HG03097 (cell line): Measurements from ENCODE around the gene MORN3.
"Not testable (repeated sequence)": the region's sequence is repeated elsewhere in the genome, so short reads cannot be mapped to it uniquely, and the experiment has no call there.

Experiments
- ATAC-seq: cut with Tn5 transposase; IDR thresholded peaks from one replicate; pipeline ENCODE4 v1.9.1; 2021; ENCODE audit not compliant: unreplicated experiment, low FRiP score

The MORN3 gene

GRCh38 chr12:121693155-121693687 is 23.8 kb upstream of the MORN3 start:
- ATAC-seq = no peak

GRCh38 chr12:121692744-121693143 is 23.3 kb upstream of the MORN3 start:
- ATAC-seq = not testable (repeated sequence)

DNA sequence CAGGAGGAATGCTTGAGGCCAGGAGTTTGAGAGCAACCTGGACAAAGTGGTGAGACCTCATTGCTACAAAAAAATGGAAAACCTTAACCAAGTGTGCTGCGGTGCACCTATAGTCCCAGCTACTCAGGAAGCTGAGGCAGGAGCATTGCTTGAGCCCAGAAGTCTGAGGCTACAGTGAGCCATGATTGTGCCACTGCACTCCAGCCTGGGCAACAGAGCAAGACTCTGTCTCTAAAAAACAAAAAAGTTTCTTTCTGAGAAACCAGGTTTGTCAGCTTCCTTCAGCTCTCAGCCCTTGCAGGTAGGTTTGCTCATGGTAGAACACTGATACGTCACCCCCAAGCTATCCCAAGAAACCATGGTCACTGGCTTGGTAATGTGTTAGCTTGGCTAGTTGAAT is 20.0 kb upstream of the MORN3 start:
- no peak for ATAC-seq

DNA sequence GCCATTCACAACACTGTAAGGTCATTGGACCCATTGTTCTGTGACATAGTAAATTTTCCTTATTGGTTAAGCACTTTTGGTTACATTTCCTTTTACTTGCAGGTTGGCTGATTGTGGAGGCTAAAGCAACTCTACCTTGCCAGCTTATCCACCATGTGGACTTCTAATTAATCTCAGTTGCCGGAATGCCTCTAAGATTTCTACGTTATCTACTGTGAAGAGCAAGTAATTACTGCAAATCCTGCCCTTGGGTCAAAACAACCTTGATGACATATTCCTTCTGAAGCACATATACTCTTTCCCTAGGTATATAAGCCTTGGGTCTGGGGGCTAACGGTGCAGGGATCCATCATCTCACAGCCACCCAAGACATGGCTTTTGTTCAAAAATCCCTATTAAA is 19.5 kb upstream of the MORN3 start:
- ATAC-seq = no peak

DNA sequence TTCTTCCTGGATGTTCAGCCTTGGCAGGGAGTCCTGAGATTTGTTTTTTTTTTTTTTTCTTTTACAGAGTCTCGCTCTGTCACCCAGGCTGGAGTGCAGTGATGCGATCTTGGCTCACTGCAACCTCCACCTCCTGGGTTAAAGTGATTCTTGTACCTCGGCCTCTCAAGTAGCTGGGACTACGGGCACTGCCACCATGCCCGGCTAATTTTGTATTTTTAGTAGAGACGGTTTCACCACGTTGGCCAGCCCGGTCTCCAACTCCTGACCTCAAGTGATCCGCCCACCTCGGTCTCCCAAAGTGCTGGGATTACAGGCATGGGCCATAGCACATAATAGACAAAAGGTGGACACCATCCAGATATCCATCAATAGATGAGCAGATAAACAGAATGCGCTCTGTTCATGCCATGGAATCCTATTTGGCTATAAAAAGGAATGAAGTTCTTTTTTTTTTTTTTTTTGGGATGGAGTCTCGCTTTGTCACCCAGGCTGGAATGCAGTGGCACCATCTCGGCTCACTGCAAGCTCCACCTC is 10.3 kb upstream of the MORN3 start:
- ATAC-seq = not testable (repeated sequence)

GRCh38 chr12:121678716-121679300 is 9.4 kb upstream of the MORN3 start:
- no peak for ATAC-seq

GRCh38 chr12:121678305-121678704 is 8.9 kb upstream of the MORN3 start:
- ATAC-seq = no peak

DNA sequence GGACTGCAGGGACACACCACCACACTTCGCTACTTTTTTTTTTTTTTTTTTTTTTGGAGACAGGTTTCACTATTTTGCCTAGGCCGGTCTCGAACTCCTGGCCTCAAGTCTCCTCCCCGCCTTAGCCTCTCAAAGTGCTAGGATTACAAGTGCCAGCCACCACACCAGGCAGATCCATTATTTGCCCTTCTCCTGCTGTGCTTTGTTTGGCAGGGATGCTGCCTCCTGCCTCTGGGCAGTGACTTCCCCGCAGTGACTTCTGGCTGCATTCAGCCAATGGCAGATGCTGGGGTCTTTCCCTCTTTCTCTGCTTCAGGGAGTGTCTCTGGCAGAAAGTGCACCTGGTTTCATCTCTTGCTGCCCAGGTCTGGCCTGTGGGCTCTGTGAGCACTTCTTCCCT is 6.7 kb upstream of the MORN3 start:
- ATAC-seq = no peak

DNA sequence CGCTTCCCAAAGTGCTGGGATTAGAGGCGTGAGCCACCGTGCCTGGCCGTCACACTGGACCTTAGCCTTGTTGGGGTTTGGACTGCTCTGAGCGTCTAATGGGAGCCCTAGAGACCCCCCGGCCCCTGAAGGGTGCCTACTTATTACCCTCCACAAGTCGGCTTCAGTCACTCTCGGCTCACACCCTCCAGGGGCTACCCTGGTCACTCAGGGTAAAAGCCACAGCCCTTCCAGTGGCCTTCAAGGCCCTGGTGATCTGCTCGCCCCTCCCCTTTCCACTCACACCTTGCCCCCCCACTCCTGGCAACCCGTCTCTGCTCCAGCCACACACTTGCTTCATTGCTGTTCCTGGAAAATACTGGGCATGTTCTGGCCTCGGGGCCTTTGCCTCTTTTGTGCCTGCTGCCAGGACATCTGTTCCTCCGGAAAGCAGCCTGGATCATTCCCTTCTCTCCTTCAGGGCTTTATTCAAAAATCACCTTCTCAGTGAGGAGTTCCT is 3.6 kb upstream of the MORN3 start:
- ATAC-seq = no peak

DNA sequence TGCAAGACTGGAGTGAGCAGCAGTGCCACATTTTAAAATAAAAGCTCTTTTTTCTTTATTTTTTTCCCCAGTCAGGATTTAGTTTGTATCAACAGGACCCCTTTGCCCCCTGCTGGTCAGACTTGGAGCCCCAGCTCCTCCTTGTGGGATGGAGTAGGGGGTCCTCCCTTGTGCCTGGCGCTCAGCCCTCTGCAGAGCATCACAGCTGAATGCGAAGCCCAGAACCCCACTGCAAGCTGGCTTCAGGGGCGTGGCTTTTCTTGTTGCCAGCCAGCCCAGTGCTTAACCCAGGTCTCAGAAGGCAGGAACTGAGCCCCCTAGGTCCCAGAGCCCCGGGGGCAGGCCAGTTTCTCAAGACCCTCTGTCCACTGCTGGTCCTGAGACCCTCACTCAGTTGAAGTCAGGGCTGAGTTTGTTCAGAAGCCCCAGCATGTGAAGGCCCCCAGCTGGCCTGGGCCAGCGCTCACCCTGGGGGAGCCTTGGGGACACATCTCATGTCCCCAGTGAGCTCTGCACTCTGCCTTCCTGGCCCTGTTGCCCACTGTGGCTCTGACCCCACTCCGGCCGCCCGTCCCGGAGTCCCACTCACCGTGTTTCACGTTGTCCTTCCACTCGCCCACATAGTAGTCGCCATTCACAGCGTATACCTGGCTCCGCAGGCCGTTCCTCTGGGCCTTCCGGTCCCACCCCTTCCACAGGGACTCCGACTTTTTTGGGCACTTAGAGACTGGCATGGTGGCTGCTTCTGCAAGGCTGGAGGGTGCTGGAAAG is 519 bp downstream of the MORN3 start:
- no peak for ATAC-seq

DNA sequence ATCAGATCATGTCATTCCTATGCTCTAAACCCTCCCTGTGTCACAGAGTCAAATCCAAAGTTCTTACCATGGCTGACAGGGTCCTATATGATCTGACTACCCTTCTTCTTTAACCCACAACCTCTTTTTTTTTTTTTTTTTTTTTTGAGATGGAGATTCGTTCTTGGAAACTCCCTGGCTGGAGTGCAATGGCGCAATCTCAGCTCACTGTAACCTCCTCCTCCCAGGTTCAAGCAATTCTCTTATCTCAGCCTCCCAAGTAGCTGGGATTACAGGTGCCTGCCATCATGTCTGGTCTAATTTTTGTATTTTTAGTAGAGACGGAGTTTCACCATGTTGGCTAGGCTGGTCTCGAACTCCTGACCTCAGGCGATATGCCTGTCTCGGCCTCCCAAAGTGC is 2.6 kb downstream of the MORN3 start:
- ATAC-seq = not testable (repeated sequence)

- ATAC-seq = no peak
These were observed 5.9 kb downstream of the MORN3 start for GRCh38 chr12:121663610-121663929.

- not testable (repeated sequence) for ATAC-seq
These were observed 7.9 kb downstream of the MORN3 start for GRCh38 chr12:121661353-121662105.

DNA sequence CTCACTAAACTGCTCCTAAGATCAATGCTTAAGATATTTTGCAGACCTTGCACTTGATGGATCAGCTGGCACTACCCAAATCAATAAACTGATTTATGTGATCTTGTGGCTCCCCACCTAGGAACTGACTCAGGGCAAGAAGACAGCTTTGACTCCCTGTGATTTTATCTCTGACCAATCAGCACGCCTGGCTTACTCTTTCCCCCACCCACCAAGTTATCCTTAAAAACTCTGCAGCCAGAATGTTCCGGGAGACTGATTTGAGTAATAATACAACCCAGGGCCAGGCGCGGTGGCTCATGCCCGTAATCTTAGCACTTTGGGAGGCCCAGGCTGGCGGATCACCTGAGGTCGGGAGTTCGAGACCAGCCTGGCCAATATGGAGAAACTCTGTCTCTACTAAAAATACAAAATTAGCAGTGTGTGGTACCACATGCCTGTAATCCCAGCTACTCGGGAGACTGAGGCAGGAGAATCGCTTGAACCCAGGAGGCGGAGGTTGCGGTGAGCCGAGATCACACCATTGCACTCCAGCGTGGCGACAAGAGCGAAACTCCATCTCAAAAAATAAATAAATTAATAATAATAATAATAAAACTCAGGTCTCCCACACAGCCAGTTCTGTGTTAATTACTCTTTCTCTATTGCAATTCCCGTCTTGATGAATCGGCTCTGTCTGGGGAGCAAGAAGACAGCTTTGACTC is 12.0 kb downstream of the MORN3 start:
- no peak for ATAC-seq

DNA sequence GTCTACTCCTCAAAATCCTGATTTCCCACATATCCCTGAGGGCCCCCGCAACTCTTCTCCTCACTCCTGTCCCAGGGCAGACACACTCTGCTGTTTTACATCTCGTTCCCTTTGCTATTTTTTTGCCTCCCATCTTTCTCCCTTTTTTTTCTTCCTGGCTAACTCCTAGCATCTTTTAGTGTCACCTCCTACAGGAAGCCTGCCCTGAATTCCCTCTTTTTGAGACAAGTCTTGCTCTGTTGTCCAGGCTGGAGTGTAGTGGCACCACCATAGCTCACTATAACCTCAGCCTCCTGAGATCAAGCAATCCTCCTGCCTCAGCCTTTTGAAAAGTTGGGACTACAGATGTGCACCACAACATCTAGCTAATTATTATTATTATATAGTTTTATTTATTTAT is 13.3 kb downstream of the MORN3 start:
- no peak for ATAC-seq

DNA sequence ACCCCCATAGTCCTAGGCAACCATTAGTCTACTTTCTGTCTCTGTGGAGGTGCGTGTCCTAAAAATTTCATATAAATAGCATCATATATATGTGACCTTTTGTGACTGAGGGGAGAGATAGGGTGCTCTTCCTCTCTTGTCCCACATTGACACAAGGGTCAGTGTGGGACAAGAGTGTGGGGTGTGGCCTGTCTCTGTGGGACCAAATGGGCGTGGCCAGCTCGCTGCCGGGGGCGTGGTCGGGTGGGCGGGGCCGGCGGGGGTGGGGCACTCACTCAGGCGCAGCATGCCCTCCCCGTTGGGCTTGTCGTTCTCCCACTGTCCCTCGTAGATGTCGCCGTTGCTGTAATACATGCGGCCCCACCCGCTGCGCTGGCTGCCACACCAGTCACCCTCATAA is 15.5 kb downstream of the MORN3 start:
- no peak for ATAC-seq

- no peak for ATAC-seq
These were observed 16.5 kb downstream of the MORN3 start for GRCh38 chr12:121652767-121653497.

GRCh38 chr12:121651320-121651719 is 18.1 kb downstream of the MORN3 start:
- no peak for ATAC-seq

- no peak for ATAC-seq
These were observed 19.6 kb downstream of the MORN3 start for GRCh38 chr12:121649819-121650353.

DNA sequence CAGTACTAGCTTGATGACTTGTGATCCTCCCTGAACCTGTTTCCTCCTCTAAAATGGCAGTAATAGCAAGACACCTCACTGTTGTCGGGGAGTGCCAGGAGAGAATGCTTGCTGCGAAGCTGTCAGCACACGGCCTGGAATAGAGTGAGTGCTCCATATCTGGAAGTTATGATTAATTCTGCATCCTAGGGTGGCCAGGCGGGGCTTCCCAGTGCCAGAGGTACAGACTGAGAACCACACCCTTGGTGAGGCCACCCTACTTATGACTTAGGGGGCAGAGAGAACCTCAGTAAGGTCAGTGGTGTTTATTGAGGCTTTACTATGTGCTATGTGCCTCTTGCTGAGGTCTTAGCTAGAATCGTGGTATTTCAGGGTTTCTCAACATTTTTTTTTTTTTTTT is 20.1 kb downstream of the MORN3 start:
- no peak for ATAC-seq
